Vagina (tissue), 2 donors: ENCODE results near the gene SMTNL2. TPM values are rescaled to one million over a fixed set of nuclear protein-coding genes. Genes with fewer than 3 reads are reported as not detected.

Source experiments
- DNase-seq, 2 donors: peaks; one replicate each; pipeline ENCODE4 v3.0.0-alpha.2; 2017; ENCODE audit errors: extremely low spot score in 2 of 2
- H3K27ac ChIP-seq: fragments of 200-600 bp; sonication (generic); one replicate; pipeline ENCODE4 v1.5.1; 2019
- H3K27me3 ChIP-seq: fragments of 200-600 bp; sonication (generic); one replicate; pipeline ENCODE4 v1.5.1; 2019
- H3K36me3 ChIP-seq, 2 donors: fragments of 200-600 bp; sonication (generic); one replicate each; pipeline ENCODE4 v1.5.1; 2017 to 2019
- H3K4me1 ChIP-seq: fragments of 200-600 bp; sonication (generic); one replicate; pipeline ENCODE4 v1.5.1; 2019
- H3K4me3 ChIP-seq, 2 donors: fragments of 200-600 bp; sonication (generic); 1 replicate in 1 of 2; 2 replicates in 1 of 2; pipeline ENCODE4 v1.5.1; 2016 to 2019
- H3K9me3 ChIP-seq: fragments of 200-600 bp; sonication (generic); one replicate; pipeline ENCODE4 v1.5.1; 2019
- CTCF ChIP-seq, 3 experiments: fragments of 450-650 bp in 2 of 3; fragments of 200-600 bp in 1 of 3; sonication (generic) in 1 of 3; IDR thresholded peaks; one replicate each; pipeline ENCODE4 v1.5.1; 2017 to 2019; ENCODE audit warnings: antibody characterized with exemption in 3 of 3, mild to moderate bottlenecking in 2 of 3, moderate library complexity in 2 of 3
- POLR2A ChIP-seq, 2 donors: fragments of 450-650 bp; IDR thresholded peaks; one replicate each; pipeline ENCODE4 v1.6.1; 2017; ENCODE audit warnings: antibody characterized with exemption in 2 of 2, mild to moderate bottlenecking in 2 of 2, moderate library complexity in 2 of 2
- POLR2AphosphoS5 ChIP-seq, 2 donors: sonication (generic); formaldehyde crosslinking; IDR thresholded peaks; one replicate each; pipeline ENCODE4 v1.9.0; 2017; ENCODE audit warnings: antibody characterized with exemption in 2 of 2, mild to moderate bottlenecking in 2 of 2, low read depth in 1 of 2; ENCODE audit not compliant: insufficient read depth in 1 of 2
- intact Hi-C: fragments of 100-400 bp; cut with DNase I; formaldehyde crosslinking; loops from one replicate; pipeline ENCODE4 v1.15.1; 2023
- total RNA-seq: library from RNA; depleted of rRNA; stranded (reverse); fragments of >200 nt; gene quantifications from one replicate; pipeline ENCODE4 v1.2.3, GENCODE V29; 2016

The SMTNL2 gene
- total RNA-seq, 1 donor from 2014 or later, result 2.5 TPM

GRCh38 chr17:4542003-4542725 is 42.2 kb upstream of the SMTNL2 start:
- Histone ChIP-seq H3K4me1 (peaks cover 11% of the 10 kb centered on the region), H3K36me3 (peaks cover 0 to 62% of the 10 kb centered on the region in 2 donors), H3K27me3 (no peaks in the 10 kb centered on the region), H3K9me3 (no peaks in the 10 kb centered on the region), H3K4me3 (no peak overlapping the region), H3K27ac (no peak overlapping the region)
- DNase-seq, result no peak
- intact Hi-C loops, result no loop called here
- TF ChIP-seq CTCF (IDR thresholded peaks at IDR 0.05), result no peak

DNA sequence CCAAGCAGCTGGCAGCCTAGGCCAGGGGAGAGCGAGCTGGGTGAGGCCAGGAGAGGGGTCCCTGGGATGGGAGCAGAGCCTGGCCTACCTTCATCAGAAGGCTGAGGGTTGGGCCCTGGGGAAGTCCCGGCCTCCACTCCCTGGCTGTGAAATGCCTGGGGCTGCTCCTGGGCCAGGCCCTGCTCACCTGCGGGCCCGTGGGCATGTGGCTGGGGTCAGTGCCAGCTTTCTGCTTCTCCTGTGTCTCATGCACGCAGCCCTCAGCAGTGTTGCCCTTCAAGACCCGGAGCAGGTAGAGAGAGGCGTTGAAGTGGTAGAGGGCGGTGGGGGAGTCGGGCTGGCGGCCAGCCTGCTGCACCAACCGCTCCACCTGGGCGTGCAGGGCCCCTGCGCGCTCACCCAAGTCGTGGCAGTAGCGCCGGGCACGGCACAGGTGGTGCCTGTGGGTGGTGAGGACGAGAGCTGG is 41.6 kb upstream of the SMTNL2 start:
- intact Hi-C loops, result no loop called here
- Histone ChIP-seq H3K36me3 (peaks cover 0 to 68% of the 10 kb centered on the region in 2 donors), H3K9me3 (no peaks in the 10 kb centered on the region), H3K27me3 (no peaks in the 10 kb centered on the region), H3K4me3 (no peak overlapping the region), H3K27ac (no peak overlapping the region), H3K4me1 (peaks cover 5% of the 10 kb centered on the region)
- TF ChIP-seq POLR2A (IDR thresholded peaks at IDR 0.05), result no peak
- no peak for TF ChIP-seq POLR2AphosphoS5 (IDR thresholded peaks at IDR 0.05; ENCODE audit: insufficient read depth in 1 of 2, low read depth in 1 of 2)
- no peak for TF ChIP-seq CTCF (IDR thresholded peaks at IDR 0.05)
- DNase-seq, result no peak

DNA sequence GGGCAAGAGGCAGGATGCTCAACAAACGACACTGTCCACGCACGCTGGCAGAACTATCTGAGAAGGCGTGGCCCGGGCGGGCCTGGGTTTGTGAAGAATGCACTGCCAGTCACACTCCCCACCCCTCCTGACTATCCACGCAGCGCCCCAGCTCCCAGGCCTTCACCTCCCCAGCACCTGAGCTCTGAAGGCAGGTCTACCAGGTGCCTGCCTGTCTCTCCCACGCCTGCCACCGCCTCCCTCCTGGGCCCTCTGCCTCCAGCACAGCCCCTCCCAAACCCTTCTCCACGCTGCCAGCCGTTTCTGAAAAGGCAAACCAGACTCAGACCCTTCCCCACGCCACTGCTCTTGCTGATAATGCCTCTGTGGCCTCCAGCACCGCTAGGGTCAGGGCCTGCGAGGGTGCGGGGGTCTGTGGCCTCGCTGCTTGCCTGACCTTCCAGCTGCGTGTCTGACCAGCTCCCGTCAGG is 40.7 kb upstream of the SMTNL2 start:
- TF ChIP-seq POLR2AphosphoS5 (IDR thresholded peaks at IDR 0.05; ENCODE audit: insufficient read depth in 1 of 2, low read depth in 1 of 2) (no peak), POLR2A (IDR thresholded peaks at IDR 0.05) (no peak), CTCF (IDR thresholded peaks at IDR 0.05) (no peak)
- Histone ChIP-seq H3K9me3 (no peaks in the 10 kb centered on the region), H3K36me3 (peaks cover 0 to 76% of the 10 kb centered on the region in 2 donors), H3K4me1 (no peaks in the 10 kb centered on the region), H3K27ac (no peak overlapping the region), H3K27me3 (no peaks in the 10 kb centered on the region), H3K4me3 (no peak overlapping the region)
- no peak for DNase-seq
- intact Hi-C loops, result no loop called here

GRCh38 chr17:4544135-4544950 is 40.0 kb upstream of the SMTNL2 start:
- no peaks in the 10 kb centered on the region for H3K4me1 ChIP-seq
- H3K36me3 ChIP-seq, result peaks cover 0 to 77% of the 10 kb centered on the region in 2 donors
- no peak for TF ChIP-seq POLR2A (IDR thresholded peaks at IDR 0.05)
- TF ChIP-seq POLR2AphosphoS5 (IDR thresholded peaks at IDR 0.05; ENCODE audit: insufficient read depth in 1 of 2, low read depth in 1 of 2), result no peak
- TF ChIP-seq CTCF (IDR thresholded peaks at IDR 0.05), result no peak
- intact Hi-C loops, result no loop called here
- H3K27ac ChIP-seq, result no peak overlapping the region
- no peaks in the 10 kb centered on the region for H3K27me3 ChIP-seq
- no peak overlapping the region for H3K4me3 ChIP-seq
- DNase-seq, result no peak
- H3K9me3 ChIP-seq, result no peaks in the 10 kb centered on the region

DNA sequence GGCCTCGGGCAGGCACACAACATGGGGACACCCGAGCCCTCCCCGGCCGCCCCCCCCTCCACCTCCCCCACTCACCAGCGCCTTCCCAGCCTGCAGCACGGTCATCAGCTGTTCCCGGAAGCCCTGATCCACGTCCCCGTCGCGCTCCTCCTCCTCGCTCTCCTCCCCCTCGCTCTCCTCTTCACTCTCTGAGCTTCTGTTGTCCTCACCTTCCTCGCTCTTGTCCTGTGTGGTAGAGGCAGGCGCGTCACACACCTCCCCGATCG is 39.4 kb upstream of the SMTNL2 start:
- no peak for TF ChIP-seq POLR2A (IDR thresholded peaks at IDR 0.05)
- no peak for TF ChIP-seq POLR2AphosphoS5 (IDR thresholded peaks at IDR 0.05; ENCODE audit: insufficient read depth in 1 of 2, low read depth in 1 of 2)
- no peak for TF ChIP-seq CTCF (IDR thresholded peaks at IDR 0.05)
- Histone ChIP-seq H3K36me3 (peaks cover 0 to 77% of the 10 kb centered on the region in 2 donors), H3K4me3 (no peak overlapping the region), H3K9me3 (no peaks in the 10 kb centered on the region), H3K27ac (no peak overlapping the region), H3K27me3 (no peaks in the 10 kb centered on the region), H3K4me1 (no peaks in the 10 kb centered on the region)
- no peak for DNase-seq
- intact Hi-C loops, result no loop called here
